Lower leg skin (tissue), 3 donors: Measurements from ENCODE around the gene SLC38A10.

Source experiments
- POLR2A ChIP-seq, 2 donors: fragments of 450-650 bp; IDR thresholded peaks; one replicate each; pipeline ENCODE4 v1.6.1; 2016 to 2017; ENCODE audit warnings: antibody characterized with exemption in 2 of 2, mild to moderate bottlenecking in 1 of 2, moderate library complexity in 1 of 2
- TF ChIP-seq, protein P1 (sequence below), 3 donors: fragments of 450-650 bp; IDR thresholded peaks; one replicate each; pipeline ENCODE4 v1.5.1; 2016; ENCODE audit warnings: antibody characterized with exemption in 3 of 3, mild to moderate bottlenecking in 3 of 3, moderate library complexity in 2 of 3

DNA sequence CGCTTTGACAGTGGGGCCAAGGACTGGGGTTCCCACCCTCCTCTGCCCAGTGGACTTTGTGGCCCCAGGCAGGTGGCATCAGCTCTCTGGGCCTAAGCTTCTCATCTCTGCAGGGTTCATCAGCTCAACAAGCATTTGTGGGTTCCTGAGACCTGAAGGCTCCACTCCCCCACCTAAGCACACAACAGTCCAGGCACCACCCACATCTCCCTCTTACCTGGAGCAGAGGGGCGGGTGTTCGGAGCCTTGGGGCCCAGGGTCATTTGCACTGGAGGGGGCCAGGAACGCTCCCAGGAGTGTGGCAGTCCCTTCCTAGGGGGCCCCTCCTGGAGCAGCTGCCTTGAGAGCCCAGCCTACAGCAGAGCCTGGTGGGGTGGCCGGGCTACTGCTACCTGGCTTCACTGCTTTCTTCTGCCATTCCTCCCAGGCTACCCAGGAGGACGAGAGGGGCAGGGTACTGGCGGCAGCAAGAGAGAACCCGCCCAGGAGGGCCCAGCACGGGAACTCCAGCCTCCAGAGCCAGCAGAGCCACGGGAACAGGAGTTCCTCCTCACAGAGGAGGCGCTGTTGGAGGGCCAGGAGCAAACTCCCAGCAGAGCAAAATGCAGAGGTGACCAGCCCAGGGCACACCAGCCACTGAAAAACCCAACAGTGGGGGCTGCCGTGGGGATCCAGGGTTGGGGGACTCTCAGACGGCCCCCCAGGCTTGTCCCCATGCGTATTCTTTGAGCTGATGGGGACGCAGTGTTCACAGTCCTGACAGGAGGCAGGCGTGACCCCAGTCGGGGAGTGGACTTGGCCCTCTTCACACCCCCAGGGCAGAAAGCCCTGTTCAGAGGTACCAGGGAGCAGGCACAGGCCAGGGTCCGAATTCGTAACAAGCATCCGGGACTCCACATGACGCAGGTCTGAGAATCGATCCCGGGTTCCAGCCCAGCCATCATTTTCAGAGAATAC lies 35.1 kb upstream of the SLC38A10 start:
- TF ChIP-seq, protein P1, sequence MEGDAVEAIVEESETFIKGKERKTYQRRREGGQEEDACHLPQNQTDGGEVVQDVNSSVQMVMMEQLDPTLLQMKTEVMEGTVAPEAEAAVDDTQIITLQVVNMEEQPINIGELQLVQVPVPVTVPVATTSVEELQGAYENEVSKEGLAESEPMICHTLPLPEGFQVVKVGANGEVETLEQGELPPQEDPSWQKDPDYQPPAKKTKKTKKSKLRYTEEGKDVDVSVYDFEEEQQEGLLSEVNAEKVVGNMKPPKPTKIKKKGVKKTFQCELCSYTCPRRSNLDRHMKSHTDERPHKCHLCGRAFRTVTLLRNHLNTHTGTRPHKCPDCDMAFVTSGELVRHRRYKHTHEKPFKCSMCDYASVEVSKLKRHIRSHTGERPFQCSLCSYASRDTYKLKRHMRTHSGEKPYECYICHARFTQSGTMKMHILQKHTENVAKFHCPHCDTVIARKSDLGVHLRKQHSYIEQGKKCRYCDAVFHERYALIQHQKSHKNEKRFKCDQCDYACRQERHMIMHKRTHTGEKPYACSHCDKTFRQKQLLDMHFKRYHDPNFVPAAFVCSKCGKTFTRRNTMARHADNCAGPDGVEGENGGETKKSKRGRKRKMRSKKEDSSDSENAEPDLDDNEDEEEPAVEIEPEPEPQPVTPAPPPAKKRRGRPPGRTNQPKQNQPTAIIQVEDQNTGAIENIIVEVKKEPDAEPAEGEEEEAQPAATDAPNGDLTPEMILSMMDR (IDR thresholded peaks at IDR 0.05): no peak
- TF ChIP-seq POLR2A (IDR thresholded peaks at IDR 0.05): no peak
